Chondrocyte (in vitro differentiated cells): Measurements from ENCODE around the gene YWHAE. TPM values are rescaled to one million over a fixed set of nuclear protein-coding genes. Genes with fewer than 3 reads are reported as not detected.
A peak's percentile ranks its signal among the peaks of the same experiment; 100 is the strongest.
"Not testable (repeated sequence)": the region's sequence is repeated elsewhere in the genome, so short reads cannot be mapped to it uniquely, and the experiment has no call there.

Source experiments
- DNase-seq: peaks from one replicate; pipeline ENCODE4 v3.0.0; 2021; ENCODE audit warnings: mixed read lengths, low spot score
- H3K27ac Mint-ChIP-seq: one replicate; pipeline ENCODE4 v1.8.0; 2021; ENCODE audit warnings: mild to moderate bottlenecking, moderate library complexity, mixed read lengths; ENCODE audit not compliant: unreplicated experiment
- H3K27me3 Mint-ChIP-seq: 2 replicates; pipeline ENCODE4 v1.8.0; 2021; ENCODE audit warnings: low read depth, mixed read lengths
- H3K36me3 Mint-ChIP-seq: 2 replicates; pipeline ENCODE4 v1.8.0; 2021; ENCODE audit warnings: low read depth, mixed read lengths
- H3K4me1 Mint-ChIP-seq: 2 replicates; pipeline ENCODE4 v1.8.0; 2021; ENCODE audit warnings: low read depth, mild to moderate bottlenecking, mixed read lengths
- H3K4me3 Mint-ChIP-seq: one replicate; pipeline ENCODE4 v1.8.0; 2021; ENCODE audit warnings: mild to moderate bottlenecking, moderate library complexity, mixed read lengths; ENCODE audit not compliant: unreplicated experiment
- H3K9me3 Mint-ChIP-seq: 2 replicates; pipeline ENCODE4 v1.8.0; 2021; ENCODE audit warnings: low read depth, mixed read lengths
- CTCF ChIP-seq: fragments of 200-600 bp; sonication (generic); IDR thresholded peaks from 2 replicates; pipeline ENCODE4 v1.5.0; 2021; ENCODE audit warnings: antibody characterized with exemption, mild to moderate bottlenecking, moderate library complexity
- total RNA-seq: library from RNA; stranded (reverse); gene quantifications from 3 replicates; pipeline ENCODE4 v1.2.1, GENCODE V29; 2021

Gene YWHAE
- total RNA-seq, 1 donor from 2014 or later, result 362 TPM

- TF ChIP-seq CTCF, result no peak
- Mint-ChIP-seq H3K27ac (peak overlapping the region; percentile 65), H3K9me3 (no peaks in the 10 kb centered on the region), H3K4me1 (peaks cover 55% of the 10 kb centered on the region), H3K4me3 (no peak overlapping the region), H3K27me3 (no peaks in the 10 kb centered on the region), H3K36me3 (peaks cover 12% of the 10 kb centered on the region)
- DNase-seq, result no peak
Measured at GRCh38 chr17:1362065-1362848, 37.8 kb downstream of the YWHAE start.

- TF ChIP-seq CTCF, result peak; percentile 26
- Mint-ChIP-seq H3K27ac (peak overlapping the region; percentile 73), H3K4me1 (peaks cover 43% of the 10 kb centered on the region), H3K36me3 (peaks cover 16% of the 10 kb centered on the region), H3K4me3 (no peak overlapping the region), H3K9me3 (no peaks in the 10 kb centered on the region), H3K27me3 (no peaks in the 10 kb centered on the region)
- DNase-seq, result no peak
Measured at GRCh38 chr17:1360975-1361374, 39.0 kb downstream of the YWHAE start.

GRCh38 chr17:1360315-1360714 lies 39.7 kb downstream of the YWHAE start:
- DNase-seq, H3K4me3 Mint-ChIP-seq: not testable (repeated sequence)
- peak overlapping the region; percentile 73 for H3K27ac Mint-ChIP-seq

GRCh38 chr17:1354030-1354429 lies 46.0 kb downstream of the YWHAE start:
- H3K9me3 Mint-ChIP-seq, result no peaks in the 10 kb centered on the region
- no peaks in the 10 kb centered on the region for H3K4me1 Mint-ChIP-seq
- H3K27ac Mint-ChIP-seq, result no peak overlapping the region
- DNase-seq, result no peak
- no peak overlapping the region for H3K4me3 Mint-ChIP-seq
- H3K36me3 Mint-ChIP-seq, result peaks cover 30% of the 10 kb centered on the region
- no peak for TF ChIP-seq CTCF
- no peaks in the 10 kb centered on the region for H3K27me3 Mint-ChIP-seq

More at GRCh38 chr17:1360315-1360714, 39.7 kb downstream of the YWHAE start:
- Mint-ChIP-seq H3K4me1 (peaks cover 36% of the 10 kb centered on the region), H3K36me3 (peaks cover 19% of the 10 kb centered on the region)
- not testable (repeated sequence) for H3K27me3 Mint-ChIP-seq, H3K9me3 Mint-ChIP-seq

GRCh38 chr17:1352530-1352929 lies 47.5 kb downstream of the YWHAE start:
- not testable (repeated sequence) for H3K4me1 Mint-ChIP-seq, H3K27me3 Mint-ChIP-seq, DNase-seq, H3K4me3 Mint-ChIP-seq, H3K9me3 Mint-ChIP-seq
- Mint-ChIP-seq H3K36me3 (peaks cover 28% of the 10 kb centered on the region), H3K27ac (peak overlapping the region; percentile 0)

GRCh38 chr17:1351971-1352370 lies 48.1 kb downstream of the YWHAE start:
- Mint-ChIP-seq H3K27me3 (no peaks in the 10 kb centered on the region), H3K9me3 (no peaks in the 10 kb centered on the region), H3K27ac (no peak overlapping the region), H3K36me3 (peaks cover 28% of the 10 kb centered on the region), H3K4me3 (no peak overlapping the region), H3K4me1 (peaks cover 4% of the 10 kb centered on the region)
- DNase-seq, result no peak
- TF ChIP-seq CTCF, result no peak
